Liver (tissue), 9 donors: ENCODE results near the gene COPS7A. TPM values are rescaled to one million over a fixed set of nuclear protein-coding genes. Genes with fewer than 3 reads are reported as not detected.

Source experiments
- DNase-seq: peaks from one replicate; pipeline ENCODE4 v3.0.0-alpha.2; 2017; ENCODE audit warnings: low spot score
- H3K27ac ChIP-seq, 2 donors: one replicate each; pipeline ENCODE4 v1.7.0; 2013; ENCODE audit warnings: inconsistent platforms in 2 of 2, low read length in 2 of 2, control low read depth in 1 of 2, low read depth in 1 of 2, mild to moderate bottlenecking in 1 of 2
- H3K27me3 ChIP-seq, 4 donors: one replicate each; pipeline versions ENCODE4 v1.6.1 to v1.7.0; 2013; ENCODE audit warnings: low read length in 3 of 4, inconsistent platforms in 1 of 4, mild to moderate bottlenecking in 1 of 4, moderate library complexity in 1 of 4; ENCODE audit not compliant: control insufficient read depth in 4 of 4, insufficient read depth in 4 of 4
- H3K36me3 ChIP-seq, 4 donors: one replicate each; pipeline versions ENCODE4 v1.6.1 to v1.7.0; 2013; ENCODE audit warnings: low read length in 3 of 4, mild to moderate bottlenecking in 3 of 4, low read depth in 1 of 4, moderate library complexity in 1 of 4; ENCODE audit not compliant: control insufficient read depth in 4 of 4, insufficient read depth in 3 of 4
- H3K4me1 ChIP-seq, 4 donors: one replicate each; pipeline versions ENCODE4 v1.6.1 to v1.7.0; 2013; ENCODE audit warnings: low read length in 3 of 4, mild to moderate bottlenecking in 3 of 4, moderate library complexity in 1 of 4; ENCODE audit not compliant: control insufficient read depth in 4 of 4, insufficient read depth in 4 of 4
- H3K4me3 ChIP-seq, 3 donors: one replicate each; pipeline versions ENCODE4 v1.6.1 to v1.7.0; 2013; ENCODE audit warnings: low read length in 3 of 3, control low read depth in 1 of 3, low read depth in 1 of 3, mild to moderate bottlenecking in 1 of 3
- H3K9ac ChIP-seq, 2 donors: one replicate each; pipeline ENCODE4 v1.7.0; 2013; ENCODE audit warnings: low read length in 2 of 2, mild to moderate bottlenecking in 2 of 2, moderate library complexity in 2 of 2, control low read depth in 1 of 2, low read depth in 1 of 2
- H3K9me3 ChIP-seq, 4 donors: one replicate each; pipeline versions ENCODE4 v1.6.1 to v1.7.0; 2013; ENCODE audit warnings: low read length in 3 of 4; ENCODE audit not compliant: control insufficient read depth in 4 of 4
- CTCF ChIP-seq: fragments of 150-350 bp; IDR thresholded peaks from 2 replicates; pipeline ENCODE4 v1.5.1; 2017; ENCODE audit warnings: improper control_type of control experiment, low read depth, low read length; ENCODE audit not compliant: missing input control
- EGR1 ChIP-seq, 2 donors: IDR thresholded peaks; 2 replicates each; pipeline ENCODE4 v1.6.1; 2016 to 2018; ENCODE audit warnings: antibody characterized with exemption in 2 of 2, low read depth in 2 of 2
- FOXA1 ChIP-seq: IDR thresholded peaks from 2 replicates; pipeline ENCODE4 v1.6.1; 2016; ENCODE audit warnings: antibody characterized with exemption
- FOXA2 ChIP-seq: IDR thresholded peaks from 2 replicates; pipeline ENCODE4 v1.6.1; 2016; ENCODE audit warnings: antibody characterized with exemption
- GABPA ChIP-seq, 2 donors: IDR thresholded peaks in 1 of 2; conservative IDR thresholded peaks in 1 of 2; 2 replicates each; pipeline ENCODE4 v1.6.1; 2016; ENCODE audit warnings: antibody characterized with exemption in 2 of 2, mild to moderate bottlenecking in 1 of 2, moderate library complexity in 1 of 2
- HNF4A ChIP-seq, 2 donors: conservative IDR thresholded peaks; 2 replicates each; pipeline ENCODE4 v1.6.1; 2016; ENCODE audit warnings: antibody characterized with exemption in 2 of 2, mild to moderate bottlenecking in 2 of 2
- HNF4G ChIP-seq: IDR thresholded peaks from 2 replicates; pipeline ENCODE4 v1.6.1; 2016; ENCODE audit warnings: antibody characterized with exemption
- JUND ChIP-seq, 2 donors: IDR thresholded peaks; 2 replicates each; pipeline ENCODE4 v1.6.1; 2016; ENCODE audit warnings: antibody characterized with exemption in 2 of 2
- NR2F2 ChIP-seq: IDR thresholded peaks from 2 replicates; pipeline ENCODE4 v1.6.1; 2016; ENCODE audit warnings: antibody characterized with exemption
- RAD21 ChIP-seq, 2 donors: IDR thresholded peaks; 2 replicates each; pipeline ENCODE4 v1.6.1; 2016; ENCODE audit warnings: antibody characterized with exemption in 2 of 2, mild to moderate bottlenecking in 2 of 2
- RXRA ChIP-seq, 2 donors: IDR thresholded peaks; 2 replicates each; pipeline ENCODE4 v1.6.1; 2017 to 2018; ENCODE audit warnings: antibody characterized with exemption in 2 of 2, mild to moderate bottlenecking in 1 of 2
- SP1 ChIP-seq: IDR thresholded peaks from 2 replicates; pipeline ENCODE4 v1.6.1; 2018; ENCODE audit warnings: antibody characterized with exemption, mild to moderate bottlenecking
- TAF1 ChIP-seq: conservative IDR thresholded peaks from 2 replicates; pipeline ENCODE4 v1.6.1; 2016; ENCODE audit warnings: antibody characterized with exemption, mild to moderate bottlenecking
- YY1 ChIP-seq: IDR thresholded peaks from 2 replicates; pipeline ENCODE4 v1.6.1; 2016; ENCODE audit warnings: antibody characterized with exemption, mild to moderate bottlenecking
- WGBS: extraction: QIAGEN DNeasy Blood & Tissue Kit; methylation state at CpG from one replicate; pipeline ENCODE4 v1.1.7; 2013; 5-methylcytosine and 5-hydroxymethylcytosine counted together
- polyA plus RNA-seq, 2 donors: library from polyadenylated mRNA; stranded (reverse) in 1 of 2; unstranded in 1 of 2; fragments of 200-250 nt in 1 of 2; fragments of >200 nt in 1 of 2; fragmentation: Nextera tagmentation in 1 of 2; extraction: Ambion mirVana in 1 of 2; gene quantifications; one replicate each; pipeline versions ENCODE4 v1.2.1 to v1.2.3, GENCODE V29; 2013 to 2015
- total RNA-seq, 2 donors: library from RNA; depleted of rRNA; stranded (reverse); fragments of >200 nt; gene quantifications; one replicate each; pipeline ENCODE4 v1.2.3, GENCODE V29; 2014
- TF ChIP-seq, protein P1 (sequence below): IDR thresholded peaks from 2 replicates; pipeline ENCODE4 v1.6.1; 2016; ENCODE audit warnings: antibody characterized with exemption
- TF ChIP-seq, protein P2 (sequence below): IDR thresholded peaks from 2 replicates; pipeline ENCODE4 v1.6.1; 2016; ENCODE audit warnings: antibody characterized with exemption
- TF ChIP-seq, protein P3 (sequence below): IDR thresholded peaks from 2 replicates; pipeline ENCODE4 v1.6.1; 2016; ENCODE audit warnings: antibody characterized with exemption
- TF ChIP-seq, protein P4 (sequence below): IDR thresholded peaks from 2 replicates; pipeline ENCODE4 v1.6.1; 2016; ENCODE audit warnings: antibody characterized with exemption, mild to moderate bottlenecking
- donor health status: healthy.
- donor health status: healthy.
- donor health status: healthy.
- donor health status: healthy.
- donor health status: healthy.

The COPS7A gene
- total and polyA plus RNA-seq, 4 donors, result 26.0 to 37.7 (median 32.4) TPM

GRCh38 chr12:6701078-6701768 lies 22.6 kb upstream of the COPS7A start:
- Histone ChIP-seq H3K27me3 (peaks cover 0 to 32% (median 13%) of the 10 kb centered on the region in 4 donors), H3K9me3 (no peaks in the 10 kb centered on the region), H3K4me3 (no peak overlapping the region), H3K36me3 (no peaks in the 10 kb centered on the region), H3K27ac (no peak overlapping the region), H3K9ac (no peak overlapping the region), H3K4me1 (peaks cover 3 to 10% (median 5%) of the 10 kb centered on the region in 4 donors)
- 33% methylated on average over 13 of the region's 13 CpGs for WGBS
- DNase-seq, result no peak
- TF ChIP-seq, protein P1, sequence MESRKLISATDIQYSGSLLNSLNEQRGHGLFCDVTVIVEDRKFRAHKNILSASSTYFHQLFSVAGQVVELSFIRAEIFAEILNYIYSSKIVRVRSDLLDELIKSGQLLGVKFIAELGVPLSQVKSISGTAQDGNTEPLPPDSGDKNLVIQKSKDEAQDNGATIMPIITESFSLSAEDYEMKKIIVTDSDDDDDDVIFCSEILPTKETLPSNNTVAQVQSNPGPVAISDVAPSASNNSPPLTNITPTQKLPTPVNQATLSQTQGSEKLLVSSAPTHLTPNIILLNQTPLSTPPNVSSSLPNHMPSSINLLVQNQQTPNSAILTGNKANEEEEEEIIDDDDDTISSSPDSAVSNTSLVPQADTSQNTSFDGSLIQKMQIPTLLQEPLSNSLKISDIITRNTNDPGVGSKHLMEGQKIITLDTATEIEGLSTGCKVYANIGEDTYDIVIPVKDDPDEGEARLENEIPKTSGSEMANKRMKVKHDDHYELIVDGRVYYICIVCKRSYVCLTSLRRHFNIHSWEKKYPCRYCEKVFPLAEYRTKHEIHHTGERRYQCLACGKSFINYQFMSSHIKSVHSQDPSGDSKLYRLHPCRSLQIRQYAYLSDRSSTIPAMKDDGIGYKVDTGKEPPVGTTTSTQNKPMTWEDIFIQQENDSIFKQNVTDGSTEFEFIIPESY, result no peak
- TF ChIP-seq HNF4G (no peak), EGR1 (IDR thresholded peaks at IDR 0.05; ENCODE audit: low read depth in 2 of 2) (no peak), NR2F2 (no peak), RXRA (IDR thresholded peaks at IDR 0.05) (no peak), FOXA2 (no peak), GABPA (IDR thresholded peaks at IDR 0.05 in 1 of 2, conservative IDR thresholded peaks at IDR 0.05 in 1 of 2) (no peak), RAD21 (IDR thresholded peaks at IDR 0.05) (no peak), HNF4A (conservative IDR thresholded peaks at IDR 0.05) (no peak), JUND (IDR thresholded peaks at IDR 0.05) (no peak), FOXA1 (no peak)
- TF ChIP-seq, protein P2, sequence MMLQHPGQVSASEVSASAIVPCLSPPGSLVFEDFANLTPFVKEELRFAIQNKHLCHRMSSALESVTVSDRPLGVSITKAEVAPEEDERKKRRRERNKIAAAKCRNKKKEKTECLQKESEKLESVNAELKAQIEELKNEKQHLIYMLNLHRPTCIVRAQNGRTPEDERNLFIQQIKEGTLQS, result no peak
- TF ChIP-seq, protein P3, sequence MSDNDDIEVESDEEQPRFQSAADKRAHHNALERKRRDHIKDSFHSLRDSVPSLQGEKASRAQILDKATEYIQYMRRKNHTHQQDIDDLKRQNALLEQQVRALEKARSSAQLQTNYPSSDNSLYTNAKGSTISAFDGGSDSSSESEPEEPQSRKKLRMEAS, result no peak
- TF ChIP-seq, protein P4, sequence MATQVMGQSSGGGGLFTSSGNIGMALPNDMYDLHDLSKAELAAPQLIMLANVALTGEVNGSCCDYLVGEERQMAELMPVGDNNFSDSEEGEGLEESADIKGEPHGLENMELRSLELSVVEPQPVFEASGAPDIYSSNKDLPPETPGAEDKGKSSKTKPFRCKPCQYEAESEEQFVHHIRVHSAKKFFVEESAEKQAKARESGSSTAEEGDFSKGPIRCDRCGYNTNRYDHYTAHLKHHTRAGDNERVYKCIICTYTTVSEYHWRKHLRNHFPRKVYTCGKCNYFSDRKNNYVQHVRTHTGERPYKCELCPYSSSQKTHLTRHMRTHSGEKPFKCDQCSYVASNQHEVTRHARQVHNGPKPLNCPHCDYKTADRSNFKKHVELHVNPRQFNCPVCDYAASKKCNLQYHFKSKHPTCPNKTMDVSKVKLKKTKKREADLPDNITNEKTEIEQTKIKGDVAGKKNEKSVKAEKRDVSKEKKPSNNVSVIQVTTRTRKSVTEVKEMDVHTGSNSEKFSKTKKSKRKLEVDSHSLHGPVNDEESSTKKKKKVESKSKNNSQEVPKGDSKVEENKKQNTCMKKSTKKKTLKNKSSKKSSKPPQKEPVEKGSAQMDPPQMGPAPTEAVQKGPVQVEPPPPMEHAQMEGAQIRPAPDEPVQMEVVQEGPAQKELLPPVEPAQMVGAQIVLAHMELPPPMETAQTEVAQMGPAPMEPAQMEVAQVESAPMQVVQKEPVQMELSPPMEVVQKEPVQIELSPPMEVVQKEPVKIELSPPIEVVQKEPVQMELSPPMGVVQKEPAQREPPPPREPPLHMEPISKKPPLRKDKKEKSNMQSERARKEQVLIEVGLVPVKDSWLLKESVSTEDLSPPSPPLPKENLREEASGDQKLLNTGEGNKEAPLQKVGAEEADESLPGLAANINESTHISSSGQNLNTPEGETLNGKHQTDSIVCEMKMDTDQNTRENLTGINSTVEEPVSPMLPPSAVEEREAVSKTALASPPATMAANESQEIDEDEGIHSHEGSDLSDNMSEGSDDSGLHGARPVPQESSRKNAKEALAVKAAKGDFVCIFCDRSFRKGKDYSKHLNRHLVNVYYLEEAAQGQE, result no peak

DNA sequence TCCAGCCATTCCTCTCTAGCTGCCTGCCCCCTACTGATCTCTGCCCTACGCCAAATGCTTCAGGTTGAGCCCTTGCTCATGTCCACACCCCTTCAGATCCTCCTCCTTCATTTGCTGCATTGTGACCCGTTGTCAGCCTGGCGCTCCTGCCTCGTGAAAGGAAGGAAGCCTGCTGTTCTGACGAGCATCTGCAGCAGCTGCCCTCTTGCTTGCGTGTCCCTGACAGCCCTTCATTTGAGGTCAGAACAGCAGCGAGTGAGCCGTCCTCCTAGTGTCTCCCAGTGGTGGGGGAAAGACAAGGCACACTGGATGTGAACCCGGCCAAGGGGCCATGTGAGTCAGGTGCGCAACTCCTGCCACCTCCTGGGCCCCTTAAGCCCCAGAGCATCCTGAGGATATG lies 20.2 kb upstream of the COPS7A start:
- Histone ChIP-seq H3K9me3 (no peaks in the 10 kb centered on the region), H3K36me3 (no peaks in the 10 kb centered on the region), H3K27ac (no peak overlapping the region), H3K27me3 (peaks cover 3 to 27% (median 9%) of the 10 kb centered on the region in 4 donors), H3K4me3 (no peak overlapping the region), H3K9ac (no peak overlapping the region), H3K4me1 (peaks cover 3 to 10% (median 5%) of the 10 kb centered on the region in 4 donors)
- TF ChIP-seq YY1 (no peak), HNF4G (no peak), SP1 (no peak), GABPA (IDR thresholded peaks at IDR 0.05 in 1 of 2, conservative IDR thresholded peaks at IDR 0.05 in 1 of 2) (no peak), FOXA2 (no peak), NR2F2 (no peak), JUND (IDR thresholded peaks at IDR 0.05) (no peak), RXRA (IDR thresholded peaks at IDR 0.05) (no peak), FOXA1 (no peak), EGR1 (IDR thresholded peaks at IDR 0.05; ENCODE audit: low read depth in 2 of 2) (no peak), RAD21 (IDR thresholded peaks at IDR 0.05) (no peak), HNF4A (conservative IDR thresholded peaks at IDR 0.05) (no peak), CTCF (no peak), TAF1 (no peak)
- TF ChIP-seq, protein P1, result no peak
- TF ChIP-seq, protein P3, result no peak
- TF ChIP-seq, protein P2, result no peak
- no peak for DNase-seq
- WGBS, result 11% methylated on average over 10 of the region's 10 CpGs
